Neuronal stem cell (in vitro differentiated cells): ENCODE measurements around the gene GBGT1.
A peak's percentile ranks its signal among the peaks of the same experiment; 100 is the strongest.

Experiments
- DNase-seq: peaks from one replicate; pipeline ENCODE4 v3.0.0-alpha.2; 2013; ENCODE audit warnings: low spot score
- H2AFZ ChIP-seq: one replicate; pipeline ENCODE4 v1.6.1; 2013; ENCODE audit warnings: mild to moderate bottlenecking, low read length, inconsistent platforms
- H2AK5ac ChIP-seq: 2 replicates; pipeline ENCODE4 v1.6.1; 2013; ENCODE audit warnings: low read depth, mild to moderate bottlenecking, inconsistent platforms, low read length, moderate library complexity, mixed read lengths
- H2BK120ac ChIP-seq: 2 replicates; pipeline ENCODE4 v1.6.1; 2013; ENCODE audit warnings: low read depth, mild to moderate bottlenecking, inconsistent platforms, low read length, moderate library complexity, mixed read lengths
- H2BK12ac ChIP-seq: one replicate; pipeline ENCODE4 v1.6.1; 2013; ENCODE audit warnings: low read length, inconsistent platforms
- H2BK15ac ChIP-seq: 2 replicates; pipeline ENCODE4 v1.6.1; 2013; ENCODE audit warnings: mild to moderate bottlenecking, low read length, inconsistent platforms, mixed read lengths
- H2BK5ac ChIP-seq: one replicate; pipeline ENCODE4 v1.6.1; 2013; ENCODE audit warnings: inconsistent platforms, mild to moderate bottlenecking, low read length, moderate library complexity
- H3K14ac ChIP-seq: one replicate; pipeline ENCODE4 v1.6.1; 2013; ENCODE audit warnings: low read length, inconsistent platforms
- H3K18ac ChIP-seq: 2 replicates; pipeline ENCODE4 v1.6.1; 2013; ENCODE audit warnings: low read length, inconsistent platforms
- H3K23ac ChIP-seq: 2 replicates; pipeline ENCODE4 v1.6.1; 2013; ENCODE audit warnings: low read depth, mild to moderate bottlenecking, mixed read lengths, low read length, inconsistent platforms; ENCODE audit not compliant: poor library complexity
- H3K27ac ChIP-seq: replicated peaks from 3 replicates; pipeline ENCODE4 v1.5.1; 2013; ENCODE audit warnings: low read length, inconsistent platforms
- H3K27me3 ChIP-seq, 3 experiments: 2 replicates each; pipeline ENCODE4 v1.6.1; 2013; ENCODE audit warnings: low read length in 3 of 3, mild to moderate bottlenecking in 2 of 3, inconsistent platforms in 1 of 3, low read depth in 1 of 3, mixed read lengths in 1 of 3, moderate library complexity in 1 of 3; ENCODE audit not compliant: control insufficient read depth in 3 of 3, insufficient read depth in 3 of 3
- H3K36me3 ChIP-seq, 2 donors: replicated peaks in 1 of 2; 2 replicates each; pipeline ENCODE4 v1.6.1; 2013; ENCODE audit warnings: low read length in 2 of 2; ENCODE audit not compliant: control insufficient read depth in 2 of 2, insufficient read depth in 2 of 2
- H3K4ac ChIP-seq: 2 replicates; pipeline ENCODE4 v1.6.1; 2013; ENCODE audit warnings: inconsistent platforms, mild to moderate bottlenecking, low read length, moderate library complexity
- H3K4me1 ChIP-seq, 2 donors: 1 replicate in 1 of 2; 2 replicates in 1 of 2; pipeline ENCODE4 v1.6.1; 2013; ENCODE audit warnings: low read length in 2 of 2, low read depth in 1 of 2; ENCODE audit not compliant: control insufficient read depth in 2 of 2, insufficient read depth in 1 of 2
- H3K4me2 ChIP-seq: one replicate; pipeline ENCODE4 v1.6.1; 2013; ENCODE audit warnings: mild to moderate bottlenecking, low read length, inconsistent platforms; ENCODE audit not compliant: insufficient read depth, poor library complexity, severe bottlenecking
- H3K4me3 ChIP-seq, 2 donors: 2 replicates each; pipeline ENCODE4 v1.5.1; 2013; ENCODE audit warnings: low read length in 2 of 2, mild to moderate bottlenecking in 2 of 2, inconsistent platforms in 1 of 2, moderate library complexity in 1 of 2
- H3K79me1 ChIP-seq: one replicate; pipeline ENCODE4 v1.6.1; 2013; ENCODE audit warnings: low read depth, mild to moderate bottlenecking, inconsistent platforms, low read length, moderate library complexity
- H3K9ac ChIP-seq: one replicate; pipeline ENCODE4 v1.6.1; 2013; ENCODE audit warnings: mild to moderate bottlenecking, low read depth, low read length, inconsistent platforms; ENCODE audit not compliant: poor library complexity
- H3K9me3 ChIP-seq, 2 donors: replicated peaks in 1 of 2; 2 replicates each; pipeline versions ENCODE3 to v1.6.1; 2013; ENCODE audit warnings: low read length in 2 of 2, mild to moderate bottlenecking in 2 of 2, inconsistent platforms in 1 of 2, low read depth in 1 of 2, mixed read lengths in 1 of 2, moderate library complexity in 1 of 2; ENCODE audit not compliant: control insufficient read depth in 2 of 2, insufficient read depth in 1 of 2
- H4K8ac ChIP-seq: one replicate; pipeline ENCODE4 v1.6.1; 2013; ENCODE audit warnings: low read depth, mild to moderate bottlenecking, inconsistent platforms, low read length, moderate library complexity
- H4K91ac ChIP-seq: one replicate; pipeline ENCODE4 v1.6.1; 2013; ENCODE audit warnings: low read length, low read depth, mild to moderate bottlenecking, inconsistent platforms; ENCODE audit not compliant: poor library complexity
- WGBS, 2 donors: extraction: QIAGEN DNeasy Blood & Tissue Kit; methylation state at CpG; one replicate each; pipeline ENCODE4 v1.1.7; 2013; ENCODE audit warnings: missing lambda C conversion rate in 2 of 2, mixed read lengths in 1 of 2; ENCODE audit not compliant: insufficient read length in 2 of 2, insufficient replicate concordance in 1 of 2; ENCODE audit errors: extremely low coverage in 2 of 2; 5-methylcytosine and 5-hydroxymethylcytosine counted together

GBGT1 gene

DNA sequence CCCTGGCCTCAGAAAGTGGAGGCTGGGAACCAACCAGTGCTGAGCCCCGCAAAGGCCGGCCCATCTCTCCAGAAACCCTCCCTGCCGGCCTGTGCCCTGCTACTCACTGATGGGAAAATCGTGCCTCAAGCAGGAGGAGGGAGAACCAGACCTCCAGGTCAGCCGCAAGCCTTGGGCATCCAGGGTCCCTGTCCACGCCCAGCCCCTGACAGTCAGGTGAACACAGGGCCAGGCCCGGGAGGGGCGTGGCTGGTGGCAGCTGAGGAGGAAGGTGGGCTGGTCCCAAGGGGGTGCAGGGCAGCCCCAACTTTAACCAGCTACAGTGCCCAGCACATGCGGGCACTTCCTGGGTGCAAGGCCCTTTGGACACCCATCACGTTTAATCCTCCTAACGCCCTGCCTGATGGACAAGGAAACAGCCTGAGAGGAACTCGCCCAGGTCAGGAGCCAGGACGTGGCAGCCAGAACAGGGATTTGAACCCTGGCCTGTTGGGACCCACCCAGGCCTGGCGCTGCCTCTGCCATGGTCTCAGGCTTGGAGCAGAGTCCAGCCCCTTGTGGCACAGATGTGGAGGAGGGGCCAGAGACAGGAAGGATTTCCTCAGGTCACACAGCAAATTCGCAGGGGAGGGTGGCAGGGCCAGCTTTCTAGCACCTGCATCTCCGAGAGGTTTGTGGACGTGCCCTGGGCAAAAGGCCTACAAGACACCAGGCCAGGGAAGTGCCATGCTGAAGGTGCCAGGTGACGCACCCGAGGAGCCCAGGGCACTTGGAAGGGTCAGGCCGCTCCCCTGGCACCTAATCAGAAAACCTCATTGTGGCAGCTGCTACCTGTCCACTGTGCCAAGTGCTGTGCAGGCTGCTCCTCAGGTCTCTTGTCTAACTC lies 47.1 kb downstream of the GBGT1 start:
- Histone ChIP-seq H3K4ac (peak overlapping the region; percentile 19), H3K4me3 (no peak overlapping the region), H2BK5ac (peak overlapping the region; percentile 42), H3K79me1 (peaks cover 39% of the 10 kb centered on the region), H3K36me3 (peaks cover 6 to 9% of the 10 kb centered on the region in 2 donors), H3K23ac (peak overlapping the region; percentile 52), H3K27ac (no peak overlapping the region), H2BK12ac (no peak overlapping the region), H3K9ac (peak overlapping the region; percentile 3), H3K18ac (peak overlapping the region; percentile 23), H3K9me3 (no peaks in the 10 kb centered on the region), H2BK15ac (no peak overlapping the region), H3K27me3 (peaks cover 0 to 2% (median 0%) of the 10 kb centered on the region in 3 experiments), H2AK5ac (peak overlapping the region; percentile 26), H2AFZ (no peak overlapping the region), H3K14ac (no peak overlapping the region), H3K4me1 (peaks cover 48 to 54% of the 10 kb centered on the region in 2 donors), H4K91ac (no peak overlapping the region), H4K8ac (peak overlapping the region; percentile 75), H2BK120ac (no peak overlapping the region), H3K4me2 (no peak overlapping the region)
- no peak for DNase-seq
- no CpG with 5 or more reads among the region's 20 CpGs for WGBS, 2 donors

DNA sequence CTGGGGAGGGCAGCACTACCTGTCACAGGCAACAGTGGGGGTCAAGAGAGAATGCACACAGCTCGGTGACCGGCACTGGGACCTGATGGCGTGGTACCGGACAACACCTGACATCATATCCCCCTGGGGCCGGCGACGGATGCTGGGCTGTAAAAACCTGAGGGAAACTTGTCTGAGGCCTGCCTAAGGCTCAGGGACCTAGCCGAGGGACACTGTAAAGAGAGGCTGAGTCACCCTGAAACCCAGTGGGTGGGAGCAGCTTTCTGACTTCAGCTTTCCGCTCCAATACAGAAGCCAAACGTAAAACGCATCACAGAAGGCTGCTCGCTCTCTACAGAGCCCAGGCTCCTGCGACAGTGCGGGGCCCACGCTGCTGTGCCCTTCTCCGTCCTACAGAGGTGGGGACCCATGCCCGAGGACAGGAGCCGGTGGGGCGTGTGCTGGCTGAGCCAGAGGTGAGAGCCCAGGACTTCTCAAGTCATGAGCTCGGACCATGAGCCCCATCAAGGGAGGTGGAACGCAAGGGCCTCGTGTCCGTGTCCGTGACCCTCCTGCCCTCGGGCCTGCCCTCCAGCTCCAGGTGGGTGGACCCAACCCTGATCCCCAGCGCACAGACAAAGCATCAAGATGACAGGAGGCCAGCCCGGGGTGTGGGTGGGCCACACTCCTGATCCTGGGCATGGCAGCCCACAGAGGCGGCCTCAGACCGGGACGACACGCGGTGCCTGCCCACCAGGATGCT lies 47.9 kb downstream of the GBGT1 start:
- Histone ChIP-seq H3K4me3 (no peak overlapping the region), H4K8ac (peak overlapping the region; percentile 75), H3K4me2 (no peak overlapping the region), H3K4me1 (peaks cover 48 to 50% of the 10 kb centered on the region in 2 donors), H3K23ac (peak overlapping the region; percentile 44), H2BK15ac (no peak overlapping the region), H2AK5ac (no peak overlapping the region), H3K36me3 (peaks cover 8 to 15% of the 10 kb centered on the region in 2 donors), H3K4ac (no peak overlapping the region), H3K18ac (peak overlapping the region; percentile 27), H3K79me1 (peaks cover 39% of the 10 kb centered on the region), H2AFZ (no peak overlapping the region), H3K27me3 (peaks cover 0 to 2% (median 0%) of the 10 kb centered on the region in 3 experiments), H2BK120ac (no peak overlapping the region), H2BK5ac (no peak overlapping the region), H3K9ac (no peak overlapping the region), H2BK12ac (no peak overlapping the region), H4K91ac (no peak overlapping the region), H3K9me3 (no peaks in the 10 kb centered on the region), H3K14ac (peak overlapping the region; percentile 47), H3K27ac (no peak overlapping the region)
- no peak for DNase-seq
- WGBS, 2 donors = no CpG with 5 or more reads among the region's 32 CpGs

DNA sequence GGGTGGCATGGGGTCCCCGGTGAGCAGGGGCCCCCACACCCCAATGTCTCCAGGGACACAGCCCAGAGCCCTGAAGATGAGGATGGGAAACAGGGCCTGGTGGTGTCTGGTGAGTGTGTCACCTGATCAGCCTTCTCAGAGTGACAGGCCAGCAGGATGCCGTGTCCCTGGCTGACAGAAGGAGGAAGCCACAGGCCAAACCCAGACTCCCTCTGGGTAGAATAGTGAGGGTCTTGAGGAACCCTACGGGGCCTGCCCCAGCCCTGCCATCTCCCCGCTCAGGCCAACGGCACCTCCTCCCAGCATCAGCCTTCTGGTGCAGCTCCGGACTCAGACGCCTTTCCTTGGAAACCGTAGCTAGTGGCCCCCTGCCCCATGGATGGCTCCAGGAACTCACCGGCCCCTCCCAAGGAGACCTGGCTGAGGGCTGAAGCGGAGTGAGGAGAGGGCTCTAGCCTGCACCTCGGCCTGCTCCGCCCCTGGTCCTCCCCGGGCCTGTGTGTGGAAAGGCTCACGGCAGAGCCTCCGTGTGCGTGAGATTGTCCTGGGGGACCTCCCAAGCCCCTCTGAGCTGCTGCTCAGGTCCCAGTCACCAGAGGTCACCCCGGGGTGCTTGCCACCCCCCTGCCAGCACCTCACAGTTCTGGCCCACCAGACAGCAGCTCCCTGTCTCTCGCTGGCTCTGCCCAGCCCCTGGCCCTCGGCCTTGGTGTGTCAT lies 48.7 kb downstream of the GBGT1 start:
- WGBS, 2 donors = no CpG with 5 or more reads among the region's 19 CpGs

More for the DNA sequence above, 48.7 kb downstream of the GBGT1 start:
- H3K23ac ChIP-seq = peak overlapping the region; percentile 44
- no peak overlapping the region for H2BK120ac ChIP-seq
- H3K9ac ChIP-seq = peak overlapping the region; percentile 54
- H3K4ac ChIP-seq = no peak overlapping the region
- no peak overlapping the region for H2BK12ac ChIP-seq
- no peak overlapping the region for H4K91ac ChIP-seq
- peaks cover 13 to 22% of the 10 kb centered on the region in 2 donors for H3K36me3 ChIP-seq
- H3K14ac ChIP-seq = peak overlapping the region; percentile 47
- H3K27me3 ChIP-seq = peaks cover 0 to 1% (median 0%) of the 10 kb centered on the region in 3 experiments
- peaks cover 38% of the 10 kb centered on the region for H3K79me1 ChIP-seq
- H2AFZ ChIP-seq = no peak overlapping the region
- no peak overlapping the region for H2BK15ac ChIP-seq
- no peak overlapping the region for H3K4me3 ChIP-seq
- DNase-seq = no peak
- H2AK5ac ChIP-seq = no peak overlapping the region
- H3K4me1 ChIP-seq = peaks cover 47% of the 10 kb centered on the region in 2 donors
- no peak overlapping the region for H4K8ac ChIP-seq
- H2BK5ac ChIP-seq = no peak overlapping the region
- H3K4me2 ChIP-seq = no peak overlapping the region
- H3K27ac ChIP-seq = no peak overlapping the region
- peak overlapping the region; percentile 29 for H3K18ac ChIP-seq
- H3K9me3 ChIP-seq = no peaks in the 10 kb centered on the region
